Activated CD4-positive, alpha-beta T cell treated with anti-CD3 and anti-CD28 coated beads, Interleukin-2, amount 50 U/mL, for 1 hour (primary cell): ENCODE results near the gene ARMC12.
"Not testable (repeated sequence)": the region's sequence is repeated elsewhere in the genome, so short reads cannot be mapped to it uniquely, and the experiment has no call there.

Experiments used
- DNase-seq: peaks from one replicate; pipeline ENCODE4 v3.0.0-alpha.2; 2020

The ARMC12 gene

GRCh38 chr6:35718911-35719381, 17.9 kb upstream of the ARMC12 start:
- DNase-seq: no peak

GRCh38 chr6:35719404-35719829, 17.4 kb upstream of the ARMC12 start:
- DNase-seq: no peak

- no peak for DNase-seq
These were observed 16.8 kb upstream of the ARMC12 start for GRCh38 chr6:35719830-35720733.

- DNase-seq: no peak
These were observed 14.6 kb upstream of the ARMC12 start for GRCh38 chr6:35722121-35722761.

GRCh38 chr6:35723587-35723986, 13.2 kb upstream of the ARMC12 start:
- DNase-seq: no peak

- DNase-seq: no peak
These were observed 12.8 kb upstream of the ARMC12 start for GRCh38 chr6:35724059-35724458.

GRCh38 chr6:35724471-35724870, 12.4 kb upstream of the ARMC12 start:
- no peak for DNase-seq

GRCh38 chr6:35725081-35725708, 11.6 kb upstream of the ARMC12 start:
- no peak for DNase-seq

GRCh38 chr6:35725721-35726438, 11.0 kb upstream of the ARMC12 start:
- DNase-seq: no peak

GRCh38 chr6:35727231-35727934, 9.4 kb upstream of the ARMC12 start:
- no peak for DNase-seq

- peak; percentile 80 for DNase-seq
These were observed 8.7 kb upstream of the ARMC12 start for GRCh38 chr6:35727935-35728682.

- DNase-seq: peak; percentile 37
These were observed 7.9 kb upstream of the ARMC12 start for GRCh38 chr6:35728683-35729678.

GRCh38 chr6:35729722-35730121, 7.1 kb upstream of the ARMC12 start:
- DNase-seq: no peak

- no peak for DNase-seq
These were observed 6.0 kb upstream of the ARMC12 start for GRCh38 chr6:35730745-35731413.

- DNase-seq: peak; percentile 95
These were observed 5.5 kb upstream of the ARMC12 start for GRCh38 chr6:35731414-35731735.

- peak; percentile 93 for DNase-seq
These were observed 4.9 kb upstream of the ARMC12 start for GRCh38 chr6:35731736-35732532.

GRCh38 chr6:35733633-35734032, 3.2 kb upstream of the ARMC12 start:
- DNase-seq: no peak

- not testable (repeated sequence) for DNase-seq
These were observed 2.5 kb upstream of the ARMC12 start for GRCh38 chr6:35734319-35734718.

- DNase-seq: no peak
These were observed 1.4 kb upstream of the ARMC12 start for GRCh38 chr6:35735452-35735851.
